A172 (cell line): Measurements from ENCODE around the gene LRRC42. TPM values are rescaled to one million over a fixed set of nuclear protein-coding genes. Genes with fewer than 3 reads are reported as not detected.

Experiments
- DNase-seq: peaks from one replicate; pipeline ENCODE4 v3.0.0-alpha.2; 2015; ENCODE audit warnings: low spot score
- total RNA-seq: library from RNA; depleted of rRNA; stranded (reverse); fragments of >200 nt; shearing (Covaris generic); gene quantifications from 2 replicates; pipeline ENCODE4 v1.2.3, GENCODE V29; 2014; rRNA removed

The LRRC42 gene
- total RNA-seq = 64.2 and 79.8 TPM in 2 replicates

GRCh38 chr1:53946252-53947171, at the start of gene LRRC42:
Gene LRRC42, plus strand, starts transcription at chr1:53946350. Its CDS starts 5,650 bp downstream, at chr1:53952000.
- DNase-seq = no peak

GRCh38 chr1:53896635-53897229, 49.4 kb upstream of the LRRC42 start:
- DNase-seq = peak; percentile 59

DNA sequence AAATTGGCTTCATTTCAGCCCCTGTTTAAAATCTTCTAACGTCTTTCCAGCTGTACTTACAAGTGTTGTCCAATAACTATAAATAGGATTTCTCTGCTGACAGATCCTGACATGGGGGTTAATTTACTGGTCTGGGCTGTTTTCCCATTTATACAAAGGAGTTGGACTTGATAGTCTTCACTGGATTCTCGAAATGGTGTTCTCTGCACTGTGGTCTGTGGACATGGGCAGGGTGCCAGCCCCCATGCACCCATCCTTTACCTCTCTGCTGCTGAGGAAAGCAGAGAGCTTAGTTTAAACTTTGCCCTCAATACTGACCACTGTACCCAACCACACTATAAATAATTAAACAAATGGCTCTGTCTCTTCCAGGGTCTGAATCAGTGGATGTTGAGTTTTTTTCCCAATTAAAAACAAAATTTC, 46.9 kb upstream of the LRRC42 start:
- peak; percentile 69 for DNase-seq

GRCh38 chr1:53899708-53900107, 46.4 kb upstream of the LRRC42 start:
- DNase-seq = no peak

DNA sequence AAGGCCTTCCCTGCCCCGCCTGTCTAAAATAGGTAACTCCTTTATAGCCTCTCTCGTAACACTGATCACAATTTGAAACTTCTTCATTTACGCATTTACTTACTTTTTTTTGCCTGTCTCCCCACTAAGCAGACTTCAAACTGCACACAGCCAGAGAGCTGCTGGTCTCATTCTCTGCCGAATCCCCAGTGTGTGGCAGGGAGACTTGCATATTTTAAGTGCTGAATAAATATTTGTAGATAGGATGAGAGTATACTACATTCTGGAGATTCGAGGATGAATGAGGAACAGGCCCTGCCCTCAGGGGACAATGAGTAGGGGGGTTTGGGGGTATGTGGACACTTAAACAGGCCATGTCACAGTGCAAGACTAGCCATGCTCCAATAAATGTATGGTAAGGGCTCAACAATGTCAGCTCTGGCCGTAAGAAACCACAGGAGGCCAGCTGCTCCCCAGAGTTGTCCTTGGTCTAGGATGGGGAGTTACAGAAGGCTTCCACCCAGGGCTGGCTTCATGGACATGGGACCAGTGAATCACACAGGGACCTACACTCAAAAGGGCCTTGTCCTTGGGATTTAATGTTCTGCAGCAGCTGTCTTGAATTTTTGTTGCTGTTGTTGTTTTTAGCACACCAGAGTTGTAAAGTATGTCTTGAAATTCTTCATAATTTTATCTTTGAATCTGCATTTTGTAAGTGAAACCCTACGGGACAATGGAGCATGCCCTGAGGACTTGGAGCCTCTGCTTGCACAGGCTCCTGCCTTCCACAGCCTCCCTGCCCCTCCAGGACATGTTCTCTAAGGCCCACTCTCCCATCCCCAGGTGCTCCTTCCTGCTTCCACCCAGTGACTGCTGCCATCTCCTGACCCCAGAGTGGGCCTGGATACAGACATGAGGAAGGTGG, 43.7 kb upstream of the LRRC42 start:
- DNase-seq = no peak

- no peak for DNase-seq
Observed at GRCh38 chr1:53905509-53905908, 40.6 kb upstream of the LRRC42 start.

GRCh38 chr1:53906121-53906520, 40.0 kb upstream of the LRRC42 start:
- DNase-seq = no peak

- no peak for DNase-seq
Observed at GRCh38 chr1:53909946-53910345, 36.2 kb upstream of the LRRC42 start.

DNA sequence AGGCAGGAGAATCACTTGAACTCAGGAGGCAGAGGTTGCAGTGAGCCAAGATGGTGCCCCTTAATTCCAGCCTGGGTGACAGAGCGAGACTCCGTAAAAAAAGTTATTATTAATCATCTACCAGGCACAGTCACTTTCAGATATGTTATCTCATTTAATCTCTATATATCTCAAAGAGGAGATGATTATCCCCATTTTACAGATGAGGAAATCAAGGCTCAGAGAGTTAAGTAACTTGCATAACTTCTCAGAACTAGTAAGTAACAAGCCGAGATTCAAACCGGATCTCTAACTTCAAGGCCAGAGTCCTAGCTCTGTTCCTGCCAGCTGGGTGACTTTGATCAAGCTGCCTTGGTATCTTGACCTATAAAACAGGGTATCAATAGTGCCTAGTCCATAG, 34.7 kb upstream of the LRRC42 start:
- no peak for DNase-seq

DNA sequence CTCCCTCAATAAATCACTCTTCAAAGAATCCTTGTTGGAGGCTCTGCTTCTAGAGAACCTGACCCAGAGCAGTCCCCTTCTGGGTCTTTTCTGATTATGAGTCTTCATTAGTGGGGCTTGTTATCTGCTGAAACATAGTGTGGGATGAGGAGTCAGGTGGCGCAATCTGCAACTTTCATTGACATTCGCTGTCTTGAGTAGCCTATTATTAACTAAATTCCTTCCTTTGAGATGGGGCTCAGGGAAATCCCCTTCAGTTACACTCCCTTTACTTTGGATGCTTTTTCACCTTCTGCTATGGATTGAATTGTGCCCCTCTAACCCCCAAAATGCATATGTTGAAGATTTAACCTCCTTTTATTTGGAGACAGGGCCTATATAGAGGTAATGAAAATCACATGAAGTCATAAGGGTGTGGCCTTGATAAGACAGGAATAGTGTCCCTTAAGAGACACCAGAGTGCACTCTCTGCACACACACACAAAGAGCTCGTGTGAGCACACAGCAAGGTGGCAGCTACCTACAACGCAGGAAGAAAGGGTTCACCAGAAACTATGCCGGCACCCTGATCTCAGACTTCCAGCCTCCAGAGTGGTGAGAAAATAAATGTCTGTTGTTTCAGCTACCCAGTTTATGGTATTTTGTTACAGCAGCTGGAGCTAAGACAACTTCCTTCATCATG, 32.7 kb upstream of the LRRC42 start:
- DNase-seq = no peak

GRCh38 chr1:53918343-53918742, 27.8 kb upstream of the LRRC42 start:
- no peak for DNase-seq

DNA sequence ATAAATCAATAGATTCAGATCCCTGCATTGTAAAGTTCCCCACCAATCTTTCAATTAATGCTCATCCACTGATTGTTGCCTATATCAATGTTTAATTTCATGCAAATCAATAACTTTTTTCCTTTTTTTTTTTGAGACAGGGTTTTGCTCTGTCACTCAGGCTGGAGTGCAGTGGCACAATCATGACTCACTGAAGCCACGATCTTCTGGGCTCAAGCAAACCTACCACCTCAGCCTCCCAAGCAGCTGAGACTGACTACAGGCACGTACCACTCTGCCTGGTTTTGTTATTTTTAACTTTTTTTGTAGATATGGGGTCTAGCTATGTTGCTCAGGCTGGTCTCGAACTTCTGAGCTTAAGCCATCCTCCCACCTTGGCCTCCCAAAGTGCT, 26.5 kb upstream of the LRRC42 start:
- no peak for DNase-seq

DNA sequence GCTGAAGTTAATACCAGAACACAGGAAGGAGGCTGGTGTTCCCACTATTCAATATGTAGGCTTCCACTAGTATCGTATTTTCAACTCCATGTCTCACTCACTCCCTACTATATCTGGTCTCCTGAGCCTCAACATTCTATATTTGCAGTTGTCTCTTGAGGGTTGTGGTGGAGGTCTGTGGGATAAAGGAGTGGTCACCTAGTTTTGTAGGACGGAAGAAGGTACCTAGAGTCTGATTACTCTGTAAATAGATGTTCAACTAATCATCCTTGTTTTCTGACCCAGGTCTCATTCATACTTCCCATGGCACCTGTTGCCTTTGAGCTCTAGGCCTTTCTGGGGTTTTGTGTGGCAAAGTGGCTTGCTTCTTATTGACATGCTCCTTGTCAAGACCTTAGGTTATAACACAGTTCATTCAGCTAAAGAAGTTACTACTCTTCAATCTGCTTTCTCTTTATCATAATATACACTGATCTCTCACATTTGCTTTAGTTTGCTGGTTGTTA, 18.7 kb upstream of the LRRC42 start:
- no peak for DNase-seq

DNA sequence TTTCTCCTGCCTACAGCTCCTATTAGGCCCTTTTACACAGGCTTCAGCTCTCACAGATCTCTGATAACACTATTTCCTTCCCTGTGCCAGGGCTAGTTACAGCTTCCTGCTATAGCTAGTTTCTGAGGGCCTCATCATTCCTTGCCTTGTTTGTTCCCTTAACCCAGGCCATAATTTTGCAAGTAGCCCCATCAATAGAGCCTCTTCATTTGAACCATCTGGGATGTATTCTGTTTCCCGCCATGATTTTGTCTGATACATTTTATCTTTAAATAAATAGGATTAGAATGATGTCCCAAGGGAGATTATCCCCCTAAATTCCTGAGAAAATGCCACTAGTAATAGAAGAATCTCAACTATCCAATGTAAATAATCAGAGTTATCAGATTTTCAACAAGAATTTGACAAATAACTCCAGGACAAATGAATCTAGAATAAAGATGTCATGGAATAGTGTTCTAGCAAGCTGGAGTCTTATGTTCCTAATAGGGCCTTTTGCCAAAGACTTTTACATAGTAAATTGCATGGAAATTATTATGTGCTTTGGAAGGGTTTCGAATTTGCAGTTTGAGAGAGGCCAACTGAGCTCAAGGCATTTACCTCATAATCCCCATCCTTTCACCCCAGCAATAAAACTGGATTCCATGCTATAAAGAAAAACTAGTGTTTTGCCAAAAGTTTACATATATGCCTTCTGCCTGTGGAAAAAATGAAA, 16.7 kb upstream of the LRRC42 start:
- DNase-seq = no peak

DNA sequence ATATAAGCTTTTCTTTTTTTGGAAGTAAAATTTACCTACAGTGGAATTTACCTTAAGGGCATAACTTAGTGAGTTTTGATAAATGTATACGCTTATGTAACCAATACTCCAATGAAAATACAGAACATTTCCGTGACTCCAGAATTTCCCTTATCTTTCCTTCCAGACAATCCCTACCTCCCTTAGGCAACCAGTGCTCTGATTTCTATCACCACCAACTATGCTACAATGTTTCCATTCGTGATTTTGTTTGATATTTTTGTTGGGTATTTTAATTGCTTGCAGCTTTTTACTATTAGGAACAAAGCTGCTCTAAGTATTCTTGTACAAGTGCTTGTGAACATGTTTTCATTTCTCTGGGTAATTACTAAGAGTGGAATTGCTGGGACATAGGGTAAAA, 15.2 kb upstream of the LRRC42 start:
- no peak for DNase-seq

DNA sequence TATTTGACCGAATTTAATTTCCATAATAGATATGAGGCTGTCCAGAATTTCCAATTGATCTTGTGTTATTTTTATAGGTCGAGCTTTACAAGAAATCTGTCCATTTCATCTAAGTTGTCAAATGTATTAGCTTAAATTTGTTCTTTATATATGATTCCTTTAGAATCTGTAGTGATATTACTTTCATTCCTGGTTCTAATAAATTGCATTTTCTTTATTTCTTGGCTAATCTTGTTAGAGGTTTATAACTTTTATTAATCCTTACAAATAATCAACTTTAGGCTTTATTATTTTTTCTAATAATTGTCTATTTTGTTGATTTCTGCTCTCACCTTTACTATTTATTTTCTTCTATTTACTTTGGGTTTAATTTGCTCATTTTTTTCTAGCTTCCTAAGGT, 14.6 kb upstream of the LRRC42 start:
- no peak for DNase-seq

DNA sequence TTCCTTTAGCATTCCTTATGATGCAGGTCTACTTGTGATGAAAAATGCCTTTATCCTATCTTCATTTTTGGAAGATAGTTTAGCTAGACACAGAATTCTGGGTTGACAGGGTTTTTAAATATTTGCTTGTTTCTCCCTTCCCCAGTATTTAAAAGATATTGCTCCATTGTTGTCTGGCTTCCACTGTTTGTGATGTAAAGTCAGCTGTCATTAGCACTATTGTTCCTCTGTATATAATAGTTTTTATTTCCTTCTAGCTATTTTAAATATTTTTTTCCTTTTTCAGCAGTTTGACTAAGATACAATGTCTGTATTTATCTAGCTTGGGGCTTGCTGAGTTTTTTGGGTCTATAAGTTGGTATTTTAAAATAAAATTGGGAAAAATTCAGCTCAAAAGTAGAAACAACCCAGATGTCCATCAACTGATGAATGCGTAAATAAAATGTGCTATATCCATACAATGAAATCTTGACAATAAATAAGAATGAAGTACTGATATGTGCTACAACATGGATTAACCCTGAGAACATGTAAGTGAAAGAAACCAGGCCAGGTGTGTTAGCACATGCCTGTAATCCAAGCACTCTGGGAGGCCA, 11.9 kb upstream of the LRRC42 start:
- DNase-seq = peak; percentile 20

DNA sequence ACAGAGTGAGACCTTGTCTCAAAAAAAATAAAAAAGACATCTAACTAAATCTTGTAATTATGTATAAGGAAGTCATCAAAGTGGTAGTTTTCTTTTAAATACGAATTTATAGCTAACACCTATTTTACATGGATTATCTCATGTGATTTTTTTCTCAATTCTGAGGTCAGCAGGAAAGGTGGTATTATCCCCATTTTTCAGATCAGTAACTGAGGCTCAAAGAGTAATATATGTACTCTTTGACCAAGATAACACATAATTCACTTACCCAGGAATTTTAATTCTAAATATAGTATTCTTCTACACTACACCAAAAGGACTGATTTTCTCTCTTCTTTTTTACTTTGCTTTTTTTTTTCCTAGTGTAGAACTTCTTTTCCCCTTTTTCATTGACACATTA, 9.7 kb upstream of the LRRC42 start:
- no peak for DNase-seq

DNA sequence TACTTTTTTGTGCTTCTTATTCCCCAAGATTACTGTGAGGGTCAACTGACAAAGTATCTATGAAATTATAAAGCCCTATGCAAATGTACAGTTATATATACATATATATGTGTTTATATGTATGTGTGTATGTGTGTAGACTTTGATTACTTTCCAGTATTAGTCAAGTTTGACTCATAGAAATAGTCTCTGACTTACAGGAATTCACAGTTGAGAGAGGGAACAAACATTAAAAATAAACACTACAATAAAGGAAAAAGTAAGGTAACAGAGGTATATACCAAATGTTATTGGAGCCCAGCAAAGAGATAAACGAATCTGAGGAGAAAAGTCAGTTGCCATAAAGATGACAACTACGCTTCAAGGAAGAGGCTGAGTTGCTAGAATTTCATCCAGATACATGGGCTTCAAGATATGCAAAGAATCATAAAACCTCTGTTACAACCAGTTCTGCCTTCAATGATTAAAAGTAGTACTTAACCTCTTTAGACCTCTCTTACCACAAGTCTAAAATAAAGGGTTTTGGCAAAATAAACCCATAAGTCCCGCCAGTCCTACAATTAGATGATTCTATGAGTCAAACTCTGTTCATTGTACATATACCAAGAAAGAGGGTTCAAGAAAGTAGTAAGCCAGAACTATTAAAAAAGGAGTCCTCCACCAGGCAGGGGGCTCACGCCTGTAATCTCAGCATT, 7.9 kb upstream of the LRRC42 start:
- no peak for DNase-seq
